HepG2 (cell line): ENCODE results near the gene B4GALT5.

Source experiments
- ELK4 ChIP-seq: sonication (generic); formaldehyde crosslinking; IDR thresholded peaks from 2 replicates; pipeline ENCODE4 v1.9.0; 2021; ENCODE audit warnings: missing genetic modification reagents, borderline replicate concordance
- MAX ChIP-seq: IDR thresholded peaks from 2 replicates; pipeline ENCODE4 v1.6.1; 2012; ENCODE audit warnings: inconsistent platforms

- TF ChIP-seq MAX (no peak), ELK4 (CRISPR knock-in tag) (no peak)
Measured at GRCh38 chr20:49631061-49631716, 82.5 kb downstream of the B4GALT5 start.
